Transverse colon (tissue), 3 donors: ENCODE measurements around the gene VPS37D.
"Not testable (repeated sequence)": the region's sequence is repeated elsewhere in the genome, so short reads cannot be mapped to it uniquely, and the experiment has no call there.

Experiments used
- EP300 ChIP-seq: sonication (generic); formaldehyde crosslinking; IDR thresholded peaks from one replicate; pipeline ENCODE4 v1.6.1; 2017; ENCODE audit warnings: antibody characterized with exemption, low read depth
- TF ChIP-seq, protein P1 (sequence below), 5 experiments: fragments of 200-600 bp in 3 of 5; fragments of 450-650 bp in 2 of 5; sonication (generic) in 3 of 5; IDR thresholded peaks; 1 replicate in 2 of 5; 2 replicates in 3 of 5; pipeline ENCODE4 v1.5.1; 2016 to 2017; ENCODE audit warnings: antibody characterized with exemption in 5 of 5, inconsistent platforms in 3 of 5, mild to moderate bottlenecking in 2 of 5, moderate library complexity in 1 of 5

DNA sequence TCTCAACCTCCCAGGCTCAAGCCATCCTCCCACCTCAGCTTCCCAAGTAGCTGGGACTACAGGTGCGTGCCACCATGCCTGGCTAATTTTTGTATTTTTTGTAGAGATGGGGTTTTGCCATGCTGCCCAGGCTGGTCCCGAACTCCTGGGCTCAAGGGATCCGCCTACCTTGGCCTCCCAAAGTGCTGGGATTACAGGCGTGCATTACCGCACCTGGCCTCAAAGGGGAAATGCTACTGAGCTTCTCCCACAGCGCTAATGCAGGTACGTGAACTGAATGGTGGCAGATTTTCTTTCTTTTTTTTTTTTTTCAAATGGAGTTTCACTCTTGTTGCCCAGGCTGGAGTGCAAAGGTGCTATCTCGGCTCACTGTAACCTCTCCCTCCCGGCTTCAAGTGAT, 8.4 kb downstream of the VPS37D start:
- TF ChIP-seq, protein P1, sequence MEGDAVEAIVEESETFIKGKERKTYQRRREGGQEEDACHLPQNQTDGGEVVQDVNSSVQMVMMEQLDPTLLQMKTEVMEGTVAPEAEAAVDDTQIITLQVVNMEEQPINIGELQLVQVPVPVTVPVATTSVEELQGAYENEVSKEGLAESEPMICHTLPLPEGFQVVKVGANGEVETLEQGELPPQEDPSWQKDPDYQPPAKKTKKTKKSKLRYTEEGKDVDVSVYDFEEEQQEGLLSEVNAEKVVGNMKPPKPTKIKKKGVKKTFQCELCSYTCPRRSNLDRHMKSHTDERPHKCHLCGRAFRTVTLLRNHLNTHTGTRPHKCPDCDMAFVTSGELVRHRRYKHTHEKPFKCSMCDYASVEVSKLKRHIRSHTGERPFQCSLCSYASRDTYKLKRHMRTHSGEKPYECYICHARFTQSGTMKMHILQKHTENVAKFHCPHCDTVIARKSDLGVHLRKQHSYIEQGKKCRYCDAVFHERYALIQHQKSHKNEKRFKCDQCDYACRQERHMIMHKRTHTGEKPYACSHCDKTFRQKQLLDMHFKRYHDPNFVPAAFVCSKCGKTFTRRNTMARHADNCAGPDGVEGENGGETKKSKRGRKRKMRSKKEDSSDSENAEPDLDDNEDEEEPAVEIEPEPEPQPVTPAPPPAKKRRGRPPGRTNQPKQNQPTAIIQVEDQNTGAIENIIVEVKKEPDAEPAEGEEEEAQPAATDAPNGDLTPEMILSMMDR (IDR thresholded peaks at IDR 0.05), result not testable (repeated sequence)
- TF ChIP-seq EP300, result not testable (repeated sequence)
